A549 treated with DMSO at 1 μM for 4 hours (cell line): Measurements from ENCODE around the gene SPTA1. TPM values are rescaled to one million over a fixed set of nuclear protein-coding genes. Genes with fewer than 3 reads are reported as not detected.

Experiments used
- total RNA-seq: library from RNA; stranded (reverse); fragments of 200-300 nt; extraction: Qiagen RNA extraction; gene quantifications from 5 replicates; pipeline ENCODE4 v1.2.3, GENCODE V29; 2022; ENCODE audit warnings: low read depth

SPTA1 gene
- total RNA-seq = not detected in 5 replicates

GRCh38 chr1:158686111-158687009 lies at the start of gene SPTA1:
SPTA1 (minus strand) TSS chr1:158686715; CDS start chr1:158686517, 198 bp downstream.

GRCh38 chr1:158720620-158721019 lies 34.1 kb upstream of the SPTA1 start, which contains the start of gene OR6K3:
OR6K3 (minus strand) TSS chr1:158720720; CDS start chr1:158718115, 2,605 bp downstream.

DNA sequence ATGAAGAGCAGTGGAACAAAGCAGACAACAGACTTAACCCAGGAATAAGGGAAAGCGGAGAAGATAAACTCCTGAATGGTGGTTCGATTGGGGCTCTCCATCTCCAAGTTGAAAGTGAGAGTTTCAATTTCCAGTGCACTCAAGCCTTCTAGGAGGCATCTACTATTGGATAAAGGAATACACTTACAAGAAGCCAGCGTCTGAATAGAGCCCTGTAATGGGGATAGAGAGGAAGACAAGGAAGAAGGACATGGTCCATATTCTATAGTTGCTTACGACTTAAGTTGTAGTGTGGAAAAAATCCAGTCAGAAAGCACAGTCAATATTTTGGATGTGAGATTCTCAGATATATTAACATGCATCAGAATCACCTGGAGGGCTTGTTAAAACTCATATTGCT lies 14.0 kb upstream of the SPTA1 start, which contains the start of gene OR6K2:
Gene OR6K2, minus strand, starts transcription at position 101 of the 400 bp plus-strand sequence. Its CDS starts 0 bp downstream, at position 101.

DNA sequence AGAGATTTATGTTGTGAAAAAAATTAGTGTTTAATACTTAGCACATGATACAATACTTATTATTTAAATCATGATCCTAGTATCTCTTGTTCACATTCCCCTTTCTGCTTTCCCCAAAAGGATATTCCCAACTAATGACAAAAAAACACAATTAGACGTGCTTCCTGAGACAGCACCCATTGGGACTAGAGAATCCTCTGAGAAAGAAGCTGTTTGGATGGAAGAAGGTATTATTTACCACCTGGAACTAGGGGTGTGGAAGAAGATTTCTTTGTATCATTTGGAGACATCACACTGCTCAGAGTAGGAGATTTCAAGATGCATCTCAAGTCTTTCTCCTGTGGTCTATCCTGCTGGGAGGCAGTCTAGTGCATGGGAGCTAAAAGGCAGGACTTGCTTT lies 81.5 kb downstream of the SPTA1 start, which contains the start of gene OR10Z1:
Gene OR10Z1, plus strand, starts transcription at position 301 of the 400 bp plus-strand sequence. CDS start 1,171 bp downstream, outside the sequence.

GRCh38 chr1:158579733-158580132 lies 106.8 kb downstream of the SPTA1 start, which contains the start of gene OR10X1:
OR10X1 (minus strand) TSS chr1:158579899; CDS start chr1:158579899, 0 bp downstream.

DNA sequence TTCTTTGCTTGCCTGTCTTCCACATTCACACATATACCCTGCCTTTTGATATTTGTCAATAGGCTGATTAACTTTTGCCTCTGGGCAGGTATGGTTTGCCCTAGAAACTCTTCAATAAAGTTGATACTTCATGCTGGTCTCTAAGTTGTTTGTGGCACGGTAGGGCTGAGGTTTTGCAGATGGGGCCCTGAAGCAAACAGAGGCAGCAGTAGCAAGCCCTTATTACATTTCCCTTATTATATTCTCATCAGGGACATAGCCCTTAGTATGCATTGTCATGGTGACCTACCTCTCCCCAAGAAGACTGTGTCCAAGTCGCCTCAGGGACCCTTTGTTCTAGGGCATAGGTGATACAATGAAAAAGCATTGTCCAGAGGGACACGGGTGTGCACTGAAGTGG lies 116.0 kb downstream of the SPTA1 start, which contains the start of gene OR6P1:
Gene OR6P1, minus strand, starts transcription at position 101 of the 400 bp plus-strand sequence. CDS start 6,976 bp downstream, outside the sequence.

Other genes starting within 250 kb of the SPTA1 start
- not detected in 5 replicates for gene OR10K1, start 224.9 kb downstream of the SPTA1 start, total RNA-seq
- not detected in 5 replicates for gene OR10R2, start 214.5 kb downstream of the SPTA1 start, total RNA-seq
- gene OR6Y1, start 132.3 kb downstream of the SPTA1 start, total RNA-seq = not detected in 5 replicates
- gene OR6P1, start 116.1 kb downstream of the SPTA1 start, total RNA-seq = not detected in 5 replicates
- gene OR10X1, start 106.8 kb downstream of the SPTA1 start, total RNA-seq = not detected in 5 replicates
- not detected in 5 replicates for gene OR10Z1, start 81.4 kb downstream of the SPTA1 start, total RNA-seq
- gene OR6K2, start 13.9 kb upstream of the SPTA1 start, total RNA-seq = not detected in 5 replicates
- not detected in 5 replicates for gene OR6K3, start 34.0 kb upstream of the SPTA1 start, total RNA-seq
- not detected in 5 replicates for gene OR6K6, start 68.0 kb upstream of the SPTA1 start, total RNA-seq
- not detected in 5 replicates for gene OR6N1, start 85.5 kb upstream of the SPTA1 start, total RNA-seq
- gene OR6N2, start 94.5 kb upstream of the SPTA1 start, total RNA-seq = not detected in 5 replicates
- gene MNDA, start 144.6 kb upstream of the SPTA1 start, total RNA-seq = not detected in 5 replicates
- not detected in 5 replicates for gene PYHIN1, start 244.8 kb upstream of the SPTA1 start, total RNA-seq